GM19467 (cell line): ENCODE results near the gene KCNIP1.
"Not testable (repeated sequence)": the region's sequence is repeated elsewhere in the genome, so short reads cannot be mapped to it uniquely, and the experiment has no call there.

Experiments used
- ATAC-seq: cut with Tn5 transposase; IDR thresholded peaks from one replicate; pipeline ENCODE4 v1.9.1; 2021; ENCODE audit warnings: mild to moderate bottlenecking, moderate library complexity; ENCODE audit not compliant: unreplicated experiment

KCNIP1 gene

GRCh38 chr5:170746075-170746960 is 242.5 kb downstream of the KCNIP1 start:
- no peak for ATAC-seq

DNA sequence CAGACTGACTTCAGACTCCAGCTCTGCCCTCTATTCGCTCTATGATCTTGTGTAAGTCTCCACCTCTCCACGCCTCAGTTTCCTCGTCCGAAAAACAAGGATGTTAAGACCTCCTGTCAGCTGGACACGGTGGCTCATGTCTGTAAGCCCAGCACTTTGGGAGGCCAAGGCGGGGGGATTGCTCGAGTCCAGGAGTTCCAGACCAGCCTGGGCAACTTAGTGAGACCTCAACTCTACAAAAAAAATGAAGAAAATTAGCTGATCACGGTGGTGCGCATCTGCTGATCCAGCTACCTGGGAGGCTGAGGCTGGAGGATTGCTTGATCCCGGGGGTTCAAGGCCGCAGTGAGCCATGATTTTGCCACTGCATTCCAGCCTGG is 243.1 kb downstream of the KCNIP1 start:
- ATAC-seq = no peak

DNA sequence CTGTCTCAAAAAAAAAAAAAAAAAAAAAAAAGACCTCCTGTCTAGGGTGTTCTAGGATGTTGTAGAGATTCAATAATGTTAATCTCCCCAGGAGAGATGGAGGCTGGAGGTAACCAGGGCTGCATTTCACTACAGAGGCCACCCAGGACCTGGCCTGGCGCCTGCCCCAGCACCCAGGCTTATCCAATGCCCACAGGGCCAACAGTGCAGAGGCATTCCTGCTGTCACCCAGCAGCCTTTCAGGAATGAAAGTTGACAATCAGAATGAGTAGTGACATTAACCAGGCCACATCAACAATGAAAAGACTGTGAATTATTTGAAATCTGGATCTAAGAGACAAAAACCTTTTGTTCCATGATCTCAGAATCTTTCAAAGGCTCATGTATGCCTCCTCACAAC is 243.5 kb downstream of the KCNIP1 start:
- no peak for ATAC-seq

- no peak for ATAC-seq
Observed at GRCh38 chr5:170747851-170748250, 244.0 kb downstream of the KCNIP1 start.

GRCh38 chr5:170748951-170749471 is 245.2 kb downstream of the KCNIP1 start:
- no peak for ATAC-seq

- no peak for ATAC-seq
Observed at GRCh38 chr5:170749911-170750431, 246.2 kb downstream of the KCNIP1 start.

GRCh38 chr5:170750791-170751190 is 247.0 kb downstream of the KCNIP1 start:
- ATAC-seq = no peak

DNA sequence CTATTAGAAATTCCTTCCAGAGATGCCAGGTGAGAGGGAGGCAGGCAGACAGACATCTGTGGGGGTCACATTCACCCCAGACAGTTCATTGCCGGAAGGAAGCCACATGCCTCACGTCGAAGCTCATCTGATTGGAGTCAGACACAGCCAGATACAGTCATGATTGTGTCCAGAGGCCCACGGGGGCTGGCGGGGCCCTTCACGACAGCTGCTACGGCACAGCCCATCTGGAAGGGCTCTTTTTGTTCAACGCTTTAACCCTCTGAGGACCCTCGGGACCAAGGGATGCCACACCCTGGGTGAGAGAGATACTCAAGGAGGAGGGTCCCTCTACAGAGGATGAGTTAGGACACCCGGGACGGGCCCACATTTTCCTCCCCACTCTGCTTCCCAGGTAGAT is 247.8 kb downstream of the KCNIP1 start:
- no peak for ATAC-seq

GRCh38 chr5:170752257-170753215 is 248.7 kb downstream of the KCNIP1 start:
- no peak for ATAC-seq

GRCh38 chr5:170753311-170753710 is 249.5 kb downstream of the KCNIP1 start:
- no peak for ATAC-seq

DNA sequence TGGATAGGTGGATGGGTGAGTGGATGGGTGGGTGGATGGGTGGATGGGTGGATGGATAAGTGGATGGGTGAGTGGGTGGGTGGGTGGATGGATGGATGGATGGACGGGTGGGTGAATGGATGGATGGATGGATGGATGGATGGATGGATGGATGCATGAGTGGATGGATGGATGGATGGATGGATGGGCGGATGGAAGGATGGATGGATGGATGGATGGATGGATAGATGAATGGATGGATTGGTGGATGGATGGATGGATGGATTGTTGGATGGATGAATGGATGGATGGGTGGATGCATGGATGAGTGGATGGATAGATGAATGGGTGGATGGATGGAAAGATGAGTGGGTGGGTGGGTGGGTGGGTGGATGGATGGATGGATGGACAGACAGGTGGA is 250.7 kb downstream of the KCNIP1 start:
- not testable (repeated sequence) for ATAC-seq

DNA sequence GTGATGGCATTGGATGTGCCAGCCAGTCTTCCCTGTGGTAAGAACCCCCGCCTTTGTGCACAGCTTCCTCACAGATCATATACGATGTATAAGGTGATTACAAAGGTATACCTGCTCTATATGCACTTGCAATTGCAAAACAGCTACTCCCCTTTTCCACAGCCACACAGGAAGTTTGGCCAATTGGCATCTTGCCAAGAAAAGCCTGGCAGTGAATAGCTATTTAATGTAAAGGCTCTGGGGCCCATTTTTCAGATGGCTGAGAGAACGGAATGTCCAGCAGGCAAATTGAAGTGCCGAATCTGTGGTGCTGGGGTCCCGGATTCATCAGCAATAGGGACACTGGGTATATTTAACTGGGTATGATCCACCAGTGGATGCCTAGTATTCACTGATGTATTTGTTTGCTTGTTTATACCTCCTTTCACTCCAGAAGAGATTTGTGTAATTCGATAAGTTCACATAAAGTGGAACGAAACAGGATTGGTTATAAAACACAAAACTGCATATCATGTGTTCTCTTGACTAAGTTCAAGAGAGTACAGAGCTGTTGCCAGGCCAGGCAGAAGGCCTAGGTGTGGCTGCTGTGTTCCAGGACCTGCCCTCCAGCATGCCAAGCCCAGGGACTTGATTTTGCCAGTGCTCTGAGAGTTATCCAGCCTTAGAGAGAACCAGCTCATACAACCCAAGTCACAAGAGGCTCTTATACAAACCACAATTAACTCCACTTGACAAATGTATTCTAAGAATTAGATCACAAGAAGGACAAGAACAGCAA is 252.0 kb downstream of the KCNIP1 start:
- ATAC-seq = no peak

- no peak for ATAC-seq
Observed at GRCh38 chr5:170756691-170757090, 252.9 kb downstream of the KCNIP1 start.

DNA sequence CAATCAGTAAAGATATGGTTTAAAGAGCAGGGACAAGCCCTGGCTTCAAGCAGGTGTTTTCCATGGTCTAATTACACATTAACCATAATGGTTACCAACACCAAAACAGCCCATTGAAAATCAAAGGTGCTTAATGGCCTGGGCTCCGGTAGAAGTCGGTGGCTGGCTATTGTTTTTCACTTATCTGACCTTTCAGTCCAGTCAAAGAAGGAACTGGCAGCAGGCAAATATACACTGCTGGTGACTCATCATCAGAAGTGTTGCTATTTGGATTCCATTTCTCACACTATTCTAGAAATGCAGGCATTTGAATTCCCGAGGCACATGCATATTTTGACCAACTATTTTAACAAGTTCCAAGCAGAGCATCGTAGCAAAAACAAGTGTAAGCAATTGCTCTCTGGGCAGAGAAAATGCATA is 253.4 kb downstream of the KCNIP1 start:
- ATAC-seq = peak; percentile 84

GRCh38 chr5:170757669-170758068 is 253.8 kb downstream of the KCNIP1 start:
- peak; percentile 1 for ATAC-seq

DNA sequence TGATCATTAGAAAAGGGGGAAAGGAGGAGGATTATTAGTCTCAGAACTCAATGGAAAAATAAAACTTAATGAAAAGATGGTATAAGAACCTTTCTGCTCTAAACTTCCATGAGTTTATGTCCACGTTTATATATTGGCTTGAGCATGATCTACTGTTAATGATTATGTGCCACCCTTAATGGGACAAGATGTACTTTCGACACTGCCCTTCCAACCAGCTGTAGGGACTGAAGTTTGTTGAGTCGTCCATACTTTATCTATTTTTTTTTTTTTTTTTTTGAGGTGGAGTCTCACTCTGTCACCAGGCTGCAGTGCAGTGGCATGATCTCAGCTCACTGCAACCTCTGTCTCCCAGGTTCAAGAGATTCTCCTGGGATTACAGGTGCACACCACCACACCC is 254.7 kb downstream of the KCNIP1 start:
- ATAC-seq = no peak

DNA sequence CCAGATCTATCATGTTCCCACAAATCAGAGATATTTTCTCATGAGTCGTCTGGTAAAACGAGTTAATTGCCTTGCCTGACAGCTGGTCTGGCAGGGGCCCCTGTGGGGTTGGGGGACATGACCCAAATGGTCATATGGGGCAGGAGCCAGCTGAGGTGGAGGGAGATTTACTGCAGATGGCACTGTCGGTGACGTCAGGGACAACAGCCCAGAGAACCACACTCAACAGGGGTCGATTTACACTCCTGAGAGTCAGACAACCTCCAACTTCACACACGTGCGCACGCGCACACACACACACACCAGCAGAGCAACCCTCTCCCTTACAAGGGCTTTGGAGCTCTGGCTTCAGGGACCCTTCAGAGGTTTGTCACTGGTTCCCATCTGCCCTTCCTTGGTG is 256.3 kb downstream of the KCNIP1 start:
- no peak for ATAC-seq

- no peak for ATAC-seq
Observed at GRCh38 chr5:170761048-170761707, 257.4 kb downstream of the KCNIP1 start.

DNA sequence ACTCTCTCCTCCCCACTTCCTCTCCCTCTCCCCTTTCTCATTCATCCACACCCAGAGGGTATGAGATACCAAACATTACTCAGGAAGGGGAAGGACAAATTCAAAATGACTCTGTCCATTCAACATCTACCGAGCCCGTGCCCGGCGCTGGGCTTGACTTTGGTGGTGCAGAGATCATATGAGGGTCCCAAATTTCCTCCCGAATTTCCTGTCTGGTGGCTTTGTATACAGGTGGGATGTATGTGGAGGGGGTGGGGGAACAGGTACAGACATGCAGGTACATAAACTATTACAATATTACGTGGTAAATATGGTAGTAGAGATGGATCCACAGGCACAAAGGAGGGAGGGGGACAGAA is 257.9 kb downstream of the KCNIP1 start:
- ATAC-seq = no peak

DNA sequence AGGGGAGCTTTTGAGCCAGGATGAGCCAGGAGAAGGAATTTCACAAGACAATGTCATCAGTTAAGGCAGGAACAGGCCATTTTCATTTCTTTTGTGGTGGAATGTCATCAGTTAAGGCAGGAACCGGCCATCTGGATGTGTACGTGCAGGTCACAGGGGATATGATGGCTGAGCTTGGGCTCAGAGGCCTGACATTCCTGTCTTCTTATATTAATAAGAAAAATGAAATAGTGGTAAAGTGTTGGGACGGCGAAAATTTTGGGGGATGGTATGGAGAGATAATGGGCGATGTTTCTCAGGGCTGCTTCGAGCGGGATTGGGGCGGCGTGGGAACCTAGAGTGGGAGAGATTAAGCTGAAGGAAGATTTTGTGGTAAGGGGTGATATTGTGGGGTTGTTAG is 258.5 kb downstream of the KCNIP1 start:
- ATAC-seq = not testable (repeated sequence)
